NCI-H69 (cell line): ENCODE results near the gene SMARCAD1.
"Not testable (repeated sequence)": the region's sequence is repeated elsewhere in the genome, so short reads cannot be mapped to it uniquely, and the experiment has no call there.

Experiments
- DNase-seq: peaks from one replicate; lab custom pipeline; 2025; lab: John Stamatoyannopoulos, UW

Gene SMARCAD1

DNA sequence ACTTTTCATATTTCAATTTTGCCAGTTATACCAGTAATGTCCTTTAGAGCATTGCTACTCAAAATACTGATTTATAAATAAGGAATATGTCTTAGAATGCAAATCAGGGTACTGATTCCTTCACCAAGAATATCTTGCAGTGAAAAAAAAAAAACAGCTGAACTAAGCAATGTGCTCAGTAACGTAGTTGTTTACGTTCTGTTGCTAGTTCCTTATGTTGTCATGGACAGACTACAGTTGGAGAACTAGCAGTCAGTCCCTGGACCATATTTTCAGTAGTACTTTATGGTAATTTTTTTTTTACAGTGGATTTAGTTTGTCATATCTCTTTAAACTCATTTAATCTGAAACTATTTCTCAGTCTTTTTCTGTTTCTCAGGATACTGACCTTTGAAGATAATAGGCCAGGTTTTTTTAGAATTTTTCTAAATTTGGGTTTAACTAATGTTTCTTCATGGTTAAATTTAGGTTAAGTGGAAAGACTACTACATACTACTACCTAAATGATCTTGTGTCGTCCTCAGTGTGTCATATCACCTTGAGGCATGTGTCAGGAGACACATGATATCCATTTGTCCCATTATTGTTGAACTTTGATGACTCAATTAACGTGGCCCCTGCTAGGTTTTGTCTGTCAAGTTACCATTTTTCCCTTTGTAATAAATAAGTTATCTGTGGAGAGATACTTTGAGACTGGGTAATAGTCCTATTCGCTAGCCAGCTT lies 21.0 kb downstream of the SMARCAD1 start:
- no peak for DNase-seq

DNA sequence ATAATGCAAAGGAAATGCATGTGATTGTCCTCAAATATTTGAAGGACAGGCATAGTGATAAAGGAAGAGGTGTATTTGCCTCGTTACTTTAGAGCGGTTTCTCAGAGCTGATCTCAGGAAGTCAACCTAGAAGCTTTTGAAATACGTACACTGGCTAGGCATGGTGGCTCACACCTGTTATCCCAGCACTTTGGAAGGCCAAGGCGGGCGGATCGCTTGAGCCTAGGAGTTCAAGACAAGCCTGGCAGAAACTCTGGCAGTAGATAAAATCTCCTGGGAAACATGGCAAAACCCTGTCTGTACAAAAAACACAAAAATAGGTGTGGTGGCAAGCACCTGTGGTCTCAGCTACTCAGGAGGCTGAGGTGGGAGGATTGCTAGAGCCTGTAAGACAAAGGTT lies 24.9 kb downstream of the SMARCAD1 start:
- DNase-seq, result no peak

DNA sequence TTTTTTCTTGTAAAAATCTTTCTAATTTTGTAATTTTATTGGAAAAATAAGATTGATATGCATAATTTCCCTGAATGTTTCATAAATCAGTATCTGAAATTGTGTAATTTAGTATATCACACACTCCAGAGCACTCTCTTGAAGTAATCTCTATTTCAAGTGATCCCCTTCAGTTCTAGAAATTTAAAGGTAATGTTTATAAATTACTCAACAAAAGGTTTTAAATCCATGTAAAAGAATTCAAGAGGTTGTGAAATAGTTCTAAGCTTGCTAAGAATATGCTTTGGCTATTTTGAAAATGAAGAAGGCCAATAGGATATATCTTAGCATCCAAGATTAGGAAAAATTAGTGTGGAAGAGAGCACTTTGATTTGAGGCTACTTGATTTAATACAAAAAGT lies 28.2 kb downstream of the SMARCAD1 start:
- DNase-seq, result no peak

DNA sequence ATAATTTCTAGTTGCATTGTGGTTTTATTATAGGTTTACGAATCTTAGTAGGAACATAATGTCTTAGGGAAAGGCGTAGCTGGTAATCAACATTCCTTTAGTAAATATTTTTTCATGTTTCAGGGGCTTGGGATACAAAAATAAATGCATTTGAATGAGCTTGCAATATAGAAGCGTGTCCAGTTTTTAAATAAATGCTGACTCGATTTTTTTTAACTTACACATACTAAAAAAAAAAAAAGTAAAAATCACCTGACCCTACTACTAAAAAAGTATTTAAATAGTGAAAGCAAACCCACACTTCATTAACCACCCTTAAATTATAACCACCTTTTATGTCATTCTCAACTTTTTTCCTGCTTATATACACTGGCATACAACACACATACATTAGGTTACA lies 29.6 kb downstream of the SMARCAD1 start:
- no peak for DNase-seq

DNA sequence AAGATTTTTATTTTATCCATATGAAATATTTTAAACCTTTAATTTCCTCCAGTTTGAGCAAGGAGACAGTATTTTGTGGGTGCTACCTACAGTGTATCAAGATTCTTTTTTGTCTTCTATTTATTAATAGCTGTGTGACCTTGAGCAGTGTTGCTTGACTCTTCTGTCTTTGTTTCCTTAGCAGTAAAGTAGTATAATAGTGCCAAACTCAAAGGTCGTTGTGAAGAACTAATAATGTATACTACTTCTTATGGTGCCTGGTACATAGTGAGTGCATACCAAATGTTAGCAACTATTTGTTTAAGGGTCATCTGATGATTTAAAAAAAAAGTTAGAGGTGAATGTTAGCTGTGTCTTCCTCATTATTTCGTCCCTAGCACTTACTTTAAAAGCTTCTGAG lies 30.5 kb downstream of the SMARCAD1 start:
- no peak for DNase-seq

DNA sequence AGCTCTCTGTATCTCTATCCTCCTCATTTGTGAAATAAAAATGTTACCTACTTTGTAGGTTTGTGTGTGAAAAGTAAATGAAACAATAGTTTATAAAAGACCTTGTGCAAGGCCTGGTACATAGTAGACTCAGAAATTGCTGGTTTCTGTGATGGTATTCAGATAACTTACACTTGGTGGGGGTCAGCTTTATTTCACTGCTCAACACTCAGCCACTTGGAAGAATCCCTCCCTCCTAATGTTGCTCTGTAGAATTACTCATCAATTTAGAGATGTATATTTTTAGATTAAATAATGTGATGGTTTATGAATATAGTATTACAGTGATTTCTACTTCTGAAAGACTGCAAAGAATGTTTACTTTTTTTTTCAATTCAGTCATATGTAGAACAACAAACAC lies 32.7 kb downstream of the SMARCAD1 start:
- DNase-seq, result no peak

DNA sequence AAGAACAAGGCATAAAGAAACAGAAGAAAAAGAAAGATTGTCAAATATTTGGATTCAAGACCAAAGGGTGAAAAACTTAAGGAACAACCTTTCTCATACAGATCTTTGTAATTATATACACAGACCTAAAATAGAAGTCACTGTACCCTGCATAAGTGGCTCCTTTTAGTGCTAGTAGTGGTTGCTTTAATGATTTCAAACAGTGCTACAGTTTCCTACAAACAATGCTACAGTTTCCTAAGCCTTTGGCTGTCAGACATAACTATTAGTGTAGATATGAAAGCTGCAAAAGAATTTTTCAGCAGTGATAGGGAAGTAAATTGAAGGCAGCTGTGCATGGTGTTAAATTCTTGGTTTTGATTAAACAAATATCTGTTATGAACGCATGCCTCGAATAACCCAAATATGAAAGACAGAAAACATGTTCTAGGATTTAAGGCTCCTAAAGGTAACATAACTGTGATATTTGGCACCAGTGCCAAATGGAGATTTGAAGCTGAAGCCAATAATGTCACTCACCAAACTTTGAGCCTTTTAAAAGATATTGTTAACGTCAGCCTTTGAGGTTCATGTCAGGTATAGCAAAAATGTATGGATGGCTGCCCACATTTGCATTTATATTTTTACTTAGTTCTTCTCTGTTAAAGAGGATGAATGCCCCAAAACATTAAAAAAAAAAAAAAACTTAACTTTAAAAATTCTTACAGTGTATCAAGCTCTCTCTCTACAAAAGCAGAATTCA lies 36.6 kb downstream of the SMARCAD1 start:
- DNase-seq, result no peak

DNA sequence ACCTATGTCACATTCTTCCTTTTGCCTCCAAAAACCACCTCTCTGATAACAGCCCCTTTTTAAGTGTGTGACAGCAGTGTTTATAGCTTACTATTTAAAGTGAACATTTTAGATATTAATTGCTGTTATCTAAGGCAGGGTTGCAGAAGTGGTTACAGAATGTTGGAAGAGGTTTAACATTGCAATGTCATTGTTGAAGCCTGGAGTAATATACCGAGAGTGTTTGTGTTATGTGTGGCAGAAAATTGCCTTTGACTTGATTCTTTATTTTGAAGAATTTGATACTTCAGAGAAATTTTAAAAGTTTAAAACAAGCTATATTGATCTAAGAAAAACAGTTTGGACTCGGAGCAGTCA lies 37.1 kb downstream of the SMARCAD1 start:
- no peak for DNase-seq

DNA sequence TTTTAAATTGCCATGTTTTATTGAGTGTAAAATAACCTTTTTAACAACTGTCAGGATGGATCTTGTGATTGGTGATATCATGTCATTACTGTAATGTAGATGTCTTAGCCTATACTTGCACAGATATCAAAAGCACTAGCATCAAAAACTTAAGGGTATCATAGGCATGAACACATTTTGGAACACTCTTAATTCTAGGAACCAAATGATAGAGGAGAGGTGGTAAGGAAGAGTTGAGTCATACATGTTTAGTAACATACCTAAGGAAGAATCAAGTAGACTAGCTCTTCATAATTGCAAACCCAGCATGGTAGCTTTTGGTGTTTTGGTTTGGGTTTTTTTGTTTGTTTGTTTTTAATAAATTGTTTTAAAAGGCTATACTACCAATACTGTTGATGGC lies 43.4 kb downstream of the SMARCAD1 start:
- DNase-seq, result no peak

DNA sequence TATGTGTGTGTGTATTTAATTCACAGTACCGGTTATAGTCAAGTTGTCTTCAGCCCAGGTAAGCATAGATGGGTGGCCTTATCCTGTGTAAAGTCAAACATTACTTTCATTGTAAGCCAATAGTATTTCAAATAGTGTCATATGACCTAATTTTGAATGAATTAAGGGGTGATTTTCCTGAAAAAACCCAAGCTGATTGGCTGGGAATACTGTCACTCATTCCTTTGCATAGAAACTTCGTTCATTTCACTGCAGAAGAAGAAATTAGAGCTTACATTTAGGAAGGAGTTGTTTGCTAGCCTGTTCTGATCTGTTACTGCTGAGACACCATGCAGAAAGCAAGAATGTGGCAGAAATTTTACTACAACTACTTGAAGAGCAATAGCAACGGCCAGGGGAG lies 45.4 kb downstream of the SMARCAD1 start:
- DNase-seq, result no peak

DNA sequence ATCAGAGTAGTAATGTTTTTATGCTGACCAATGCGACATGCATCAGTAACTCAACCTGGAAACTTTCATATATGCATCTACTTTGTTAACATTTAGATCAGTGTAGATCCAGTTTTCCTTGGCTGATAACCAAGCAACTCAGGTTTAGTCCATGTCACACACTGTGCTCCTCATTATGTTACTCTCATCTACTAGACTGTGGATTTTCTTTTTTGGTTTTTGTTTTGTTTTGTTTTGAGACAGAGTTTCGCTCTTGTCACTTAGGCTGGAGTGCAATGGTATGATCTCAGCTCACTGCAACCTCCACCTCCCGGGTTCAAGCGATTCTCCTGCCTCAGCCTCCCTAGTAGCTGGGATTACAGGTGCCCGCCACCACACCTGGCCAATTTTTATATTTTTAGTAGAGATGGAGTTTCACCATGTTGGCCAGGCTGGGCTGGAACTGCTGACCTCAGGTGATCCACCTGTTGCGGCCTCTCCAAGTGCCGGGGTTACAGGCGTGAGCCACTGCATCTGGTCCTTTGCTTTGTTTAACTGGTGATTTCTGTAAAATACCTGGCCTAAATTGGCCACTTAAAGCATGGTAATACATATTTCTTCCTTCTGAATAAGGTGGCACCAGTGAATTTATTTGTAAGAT lies 48.6 kb downstream of the SMARCAD1 start:
- no peak for DNase-seq

DNA sequence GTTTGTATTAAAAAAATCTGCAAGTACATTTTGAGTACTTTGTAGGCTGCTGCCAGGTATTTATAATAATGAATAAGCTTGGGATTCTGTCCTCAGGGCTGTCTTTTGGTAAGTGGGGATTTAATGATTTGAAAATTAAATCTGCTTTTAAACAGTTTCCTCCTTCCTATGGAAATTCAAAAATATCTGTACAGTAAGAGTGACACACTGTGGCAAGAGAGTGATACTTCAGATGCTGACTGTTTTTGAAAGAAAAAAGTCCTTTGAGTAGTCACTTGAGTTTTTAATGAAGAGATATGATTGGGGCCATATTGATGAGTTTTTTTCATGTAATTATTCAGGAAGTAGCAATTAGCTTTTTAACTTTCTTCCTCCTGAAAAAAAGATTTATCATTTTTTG lies 49.2 kb downstream of the SMARCAD1 start:
- peak; percentile 2 for DNase-seq

DNA sequence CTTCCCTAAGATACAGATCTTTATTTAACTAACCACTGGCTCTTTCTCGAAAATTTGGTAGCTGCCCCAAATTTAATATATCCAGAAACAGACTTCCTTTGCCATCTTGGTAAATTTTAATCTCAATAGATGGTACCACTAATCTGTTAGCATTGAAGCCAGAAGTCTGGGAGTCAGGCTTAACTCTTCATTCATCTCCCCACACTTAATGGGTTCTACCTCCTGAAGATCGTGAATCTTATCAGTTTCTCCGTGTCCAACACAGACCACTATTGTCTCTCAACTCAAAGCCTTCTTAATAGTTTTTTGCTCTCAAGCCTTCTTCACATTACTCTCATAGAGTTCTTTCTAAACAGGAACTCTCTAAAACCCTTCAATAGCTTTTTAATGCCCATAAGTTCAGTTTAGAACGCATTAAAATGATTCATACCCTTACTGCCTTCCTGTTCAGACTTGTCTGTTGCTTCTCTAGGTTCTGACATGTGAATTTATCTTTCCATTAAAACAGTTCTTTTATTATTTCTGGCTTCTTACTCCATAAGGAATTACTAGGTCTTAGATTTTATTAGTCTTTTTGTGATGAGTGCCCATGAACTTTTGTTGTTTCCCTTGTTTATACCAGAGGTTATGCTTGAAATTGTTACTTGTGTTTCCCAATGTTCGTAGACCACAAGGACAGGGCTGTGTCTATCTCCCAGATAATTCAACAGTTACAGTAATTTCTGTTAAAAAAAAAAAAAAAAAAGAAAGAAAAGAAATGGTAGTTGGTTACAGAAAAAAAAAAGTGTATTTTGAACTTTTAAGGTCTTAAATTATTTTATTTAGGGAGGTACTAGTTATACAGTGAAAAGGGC lies 54.7 kb downstream of the SMARCAD1 start:
- DNase-seq, result no peak

DNA sequence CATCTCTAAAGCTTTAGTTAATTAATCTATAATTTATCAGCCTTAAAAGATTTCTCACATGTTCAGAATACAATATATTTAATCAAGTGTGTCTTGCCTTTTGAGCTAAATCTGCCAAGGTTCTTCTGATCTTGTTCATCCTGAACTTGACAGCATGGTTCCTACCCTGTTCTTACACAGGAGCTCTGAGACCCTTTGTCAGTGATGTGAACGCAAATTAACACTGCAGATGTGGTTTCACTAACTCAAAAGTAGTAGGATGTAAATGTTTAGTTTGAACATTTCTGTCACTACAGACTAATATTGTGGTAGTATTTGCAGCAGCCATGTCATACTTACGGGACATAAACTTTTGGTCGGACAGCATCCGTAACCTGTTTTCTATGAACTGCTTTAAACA lies 59.4 kb downstream of the SMARCAD1 start:
- DNase-seq, result no peak

DNA sequence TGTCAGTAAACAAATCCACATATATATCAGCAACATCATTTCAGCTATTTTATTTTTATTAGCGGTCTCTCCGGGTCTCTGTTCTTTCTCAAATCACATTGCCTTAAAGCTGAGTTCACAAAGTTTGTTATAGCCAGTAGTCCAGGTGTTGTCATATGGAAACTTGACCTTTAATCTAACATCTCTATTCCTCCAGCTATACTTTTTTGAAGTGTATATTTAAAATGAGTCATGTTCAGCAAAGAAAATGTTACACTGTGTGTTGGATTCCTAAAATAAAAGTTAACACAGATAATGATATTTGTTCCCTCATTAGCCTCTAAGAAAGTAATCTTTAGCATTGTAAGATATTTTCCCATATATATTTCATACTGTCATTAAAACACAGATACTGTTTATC lies 63.6 kb downstream of the SMARCAD1 start:
- no peak for DNase-seq

DNA sequence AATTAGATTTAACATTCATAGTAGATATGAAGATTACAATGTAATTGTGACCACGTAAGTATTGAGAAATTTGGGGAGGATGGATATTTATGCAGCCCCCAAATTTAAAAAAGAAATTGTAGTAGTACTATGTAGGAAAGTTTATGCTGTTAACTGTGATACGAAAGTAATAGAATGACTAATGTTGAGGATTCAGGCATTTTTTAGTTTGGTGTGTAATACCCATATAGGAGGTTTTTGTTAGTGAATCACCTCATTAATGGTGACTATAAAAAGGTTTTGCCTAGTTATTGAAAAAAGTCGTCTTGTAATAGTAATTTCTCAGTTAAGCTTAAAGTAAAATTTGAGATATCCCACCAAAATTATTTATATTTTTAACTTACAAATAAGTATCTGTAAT lies 67.2 kb downstream of the SMARCAD1 start:
- DNase-seq, result no peak

DNA sequence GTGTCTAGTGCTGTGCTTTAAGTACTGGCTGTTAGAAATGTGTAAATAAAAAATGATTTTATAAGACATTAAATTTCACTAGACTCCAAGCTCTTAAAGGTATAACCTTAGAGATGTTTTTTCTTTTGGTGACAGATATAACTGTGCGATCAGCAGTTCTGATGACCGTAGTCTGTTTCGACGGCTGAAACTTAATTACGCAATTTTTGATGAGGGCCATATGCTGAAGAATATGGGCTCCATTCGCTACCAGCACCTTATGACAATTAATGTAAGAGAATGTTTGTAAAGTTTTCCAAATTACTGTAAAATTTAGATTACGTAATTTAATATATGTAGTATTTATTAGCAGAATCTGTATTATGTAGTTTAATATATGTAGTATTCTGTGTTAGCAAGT lies 68.5 kb downstream of the SMARCAD1 start:
- DNase-seq, result no peak

DNA sequence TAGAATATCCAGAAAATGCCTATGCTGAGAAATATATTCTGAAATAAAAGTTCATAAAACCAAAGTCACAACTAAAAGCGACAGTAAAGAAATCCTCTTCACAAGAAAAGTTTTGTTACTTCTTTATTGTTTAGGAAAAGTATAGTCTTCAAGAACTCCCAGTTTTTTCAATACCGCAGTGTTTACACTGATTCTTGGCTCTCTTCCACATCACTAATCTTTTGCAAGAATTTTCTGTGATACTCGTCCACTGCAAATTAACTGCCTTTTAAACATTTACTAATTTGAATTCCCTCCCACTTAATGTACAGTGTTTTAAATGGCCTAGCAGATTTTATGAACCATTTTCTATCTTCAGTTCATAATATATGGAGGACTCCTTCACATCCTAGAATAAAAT lies 69.9 kb downstream of the SMARCAD1 start:
- no peak for DNase-seq

DNA sequence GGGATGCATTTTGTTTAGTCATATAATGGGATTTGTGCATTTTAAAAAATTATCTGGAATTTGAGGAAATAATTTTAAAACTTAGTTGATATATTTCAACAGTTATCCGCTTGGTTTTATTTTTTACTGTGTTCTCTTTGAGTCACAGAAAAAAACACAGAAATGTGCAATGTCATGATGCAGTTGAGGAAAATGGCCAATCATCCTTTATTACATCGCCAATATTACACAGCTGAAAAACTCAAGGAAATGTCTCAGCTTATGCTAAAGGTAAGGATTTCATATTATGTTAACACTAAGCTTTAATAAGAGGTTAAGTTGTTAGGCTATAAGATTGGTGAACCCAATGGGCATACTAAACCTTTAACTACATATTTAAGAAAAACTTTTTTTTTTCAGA lies 71.1 kb downstream of the SMARCAD1 start:
- DNase-seq, result no peak

DNA sequence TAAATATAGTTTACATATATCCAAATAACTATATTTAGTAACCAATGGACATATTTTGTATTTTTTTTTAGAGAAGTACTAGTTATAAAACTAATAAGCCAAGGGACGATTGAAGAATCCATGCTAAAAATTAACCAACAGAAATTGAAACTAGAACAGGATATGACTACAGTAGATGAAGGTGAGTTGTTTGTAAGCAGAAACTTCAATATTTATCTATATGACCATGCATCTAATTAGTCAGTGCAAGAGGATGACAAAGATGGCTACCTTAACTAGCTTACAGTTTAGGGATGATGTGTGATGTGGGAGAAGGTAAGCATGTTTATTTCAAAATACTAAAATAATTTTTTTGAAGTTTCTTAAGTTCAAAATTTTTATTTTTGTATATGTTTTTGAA lies 77.2 kb downstream of the SMARCAD1 start:
- no peak for DNase-seq

DNA sequence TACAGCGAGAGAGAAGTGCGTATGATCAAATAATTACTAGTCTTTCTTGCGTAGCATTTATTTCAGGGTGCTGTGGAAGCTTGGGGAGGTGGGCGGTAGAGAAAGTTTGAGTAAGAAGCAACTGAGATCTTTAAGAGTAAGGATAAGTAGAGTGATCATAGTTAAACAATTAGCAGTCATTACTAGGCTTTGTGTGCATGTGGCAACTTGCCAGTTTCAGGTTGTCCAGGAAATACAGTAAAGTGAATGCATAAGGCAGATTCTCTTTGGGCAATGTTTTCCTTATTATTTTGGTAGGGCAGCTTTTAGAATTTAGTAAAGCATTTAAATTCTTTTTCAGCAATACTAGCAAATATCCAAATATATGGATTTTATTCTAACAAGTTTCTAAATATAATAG lies 78.0 kb downstream of the SMARCAD1 start:
- peak; percentile 59 for DNase-seq

DNA sequence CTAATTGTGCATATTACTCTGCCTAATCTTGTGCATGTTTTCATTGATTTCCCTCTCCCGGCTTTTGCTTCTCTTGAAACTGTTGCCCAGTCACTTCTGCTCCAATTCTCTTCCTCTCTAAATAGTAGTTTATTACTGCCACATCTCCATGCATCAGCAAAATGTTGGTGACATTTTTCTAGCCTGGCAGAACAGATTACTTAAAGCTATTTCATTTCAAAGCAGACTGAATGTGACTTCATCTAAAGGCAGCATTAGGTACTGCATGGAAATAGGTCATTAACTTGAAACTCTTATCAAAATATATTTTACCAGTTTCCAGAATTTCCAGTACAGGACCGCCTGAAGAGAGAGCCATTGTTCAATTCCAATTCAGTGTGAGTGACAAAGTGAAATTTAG lies 82.6 kb downstream of the SMARCAD1 start:
- no peak for DNase-seq

DNA sequence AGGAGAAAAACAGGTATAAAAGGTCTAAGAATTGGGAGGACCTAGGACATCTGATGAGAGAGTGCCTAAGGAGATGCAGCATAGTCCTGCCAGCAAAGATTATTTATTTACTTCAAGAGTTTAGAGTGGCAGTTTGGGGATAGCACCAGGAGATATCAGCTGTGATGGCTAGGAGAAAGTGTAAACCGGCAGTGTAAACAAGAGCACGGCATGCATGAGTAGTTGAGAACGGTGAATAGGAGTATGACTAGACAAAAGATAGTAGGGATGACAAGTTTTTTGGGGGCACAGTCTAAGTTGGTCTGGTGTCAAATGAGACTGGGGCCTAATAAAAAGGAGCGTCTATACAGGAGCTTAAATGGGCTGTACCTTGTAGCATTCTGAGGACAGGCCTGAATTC lies 86.3 kb downstream of the SMARCAD1 start:
- DNase-seq, result not testable (repeated sequence)
